Right lobe of liver (tissue), 4 donors: ENCODE data around the gene EVI5.

ENCODE experiments used
- POLR2A ChIP-seq: fragments of 450-650 bp; IDR thresholded peaks from one replicate; pipeline ENCODE4 v1.6.1; 2017; ENCODE audit warnings: antibody characterized with exemption, mild to moderate bottlenecking
- TF ChIP-seq, protein P1 (sequence below), 4 donors: fragments of 200-600 bp in 3 of 4; fragments of 450-650 bp in 1 of 4; IDR thresholded peaks; one replicate each; pipeline versions ENCODE4 v1.5.1 to v1.8.0; 2016 to 2022; ENCODE audit warnings: antibody characterized with exemption in 4 of 4, mild to moderate bottlenecking in 2 of 4
- donor health status: DM: no; HTN: no; CAD: no.
- donor health status: DM: no; HTN: no; CAD: no.
- donor health status: DM: no; HTN: yes; CAD: no.

DNA sequence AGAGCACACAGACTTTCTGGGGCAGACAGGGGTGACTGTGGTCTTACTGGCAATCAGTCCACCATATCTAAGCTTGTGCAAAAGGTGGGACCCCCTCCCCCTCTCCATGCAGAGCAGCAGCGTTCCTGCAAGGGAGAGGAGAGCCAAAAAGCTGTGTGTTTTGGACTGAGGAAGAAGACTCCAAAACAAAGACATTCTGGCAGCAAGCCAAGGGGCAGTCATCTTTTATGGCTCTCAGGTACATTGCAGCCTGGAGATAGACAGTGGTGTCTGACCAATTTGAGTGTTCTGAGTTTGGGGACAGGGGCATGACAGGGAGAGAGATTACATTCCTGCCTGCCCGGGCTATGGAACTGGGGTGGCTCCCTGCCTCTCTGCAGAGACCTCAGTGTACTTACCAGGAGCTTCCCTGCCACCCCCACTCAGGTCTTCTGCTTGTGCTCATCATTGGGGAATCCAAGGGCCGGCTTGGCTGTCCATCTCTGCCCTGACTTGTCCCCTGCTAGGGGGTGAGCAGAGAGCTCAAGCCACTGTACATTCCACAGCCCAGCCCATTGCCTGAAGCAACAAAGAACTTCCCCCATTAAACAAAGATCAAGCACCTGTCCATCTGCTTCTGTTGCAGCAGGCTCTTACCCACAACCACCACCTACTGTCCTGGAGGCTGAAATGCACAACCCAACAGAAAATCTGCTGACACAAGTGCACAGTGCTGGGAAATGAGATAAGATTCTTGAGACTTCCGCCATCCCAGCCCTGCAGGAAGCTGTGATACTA lies 131.1 kb downstream of the EVI5 start:
- TF ChIP-seq, protein P1, sequence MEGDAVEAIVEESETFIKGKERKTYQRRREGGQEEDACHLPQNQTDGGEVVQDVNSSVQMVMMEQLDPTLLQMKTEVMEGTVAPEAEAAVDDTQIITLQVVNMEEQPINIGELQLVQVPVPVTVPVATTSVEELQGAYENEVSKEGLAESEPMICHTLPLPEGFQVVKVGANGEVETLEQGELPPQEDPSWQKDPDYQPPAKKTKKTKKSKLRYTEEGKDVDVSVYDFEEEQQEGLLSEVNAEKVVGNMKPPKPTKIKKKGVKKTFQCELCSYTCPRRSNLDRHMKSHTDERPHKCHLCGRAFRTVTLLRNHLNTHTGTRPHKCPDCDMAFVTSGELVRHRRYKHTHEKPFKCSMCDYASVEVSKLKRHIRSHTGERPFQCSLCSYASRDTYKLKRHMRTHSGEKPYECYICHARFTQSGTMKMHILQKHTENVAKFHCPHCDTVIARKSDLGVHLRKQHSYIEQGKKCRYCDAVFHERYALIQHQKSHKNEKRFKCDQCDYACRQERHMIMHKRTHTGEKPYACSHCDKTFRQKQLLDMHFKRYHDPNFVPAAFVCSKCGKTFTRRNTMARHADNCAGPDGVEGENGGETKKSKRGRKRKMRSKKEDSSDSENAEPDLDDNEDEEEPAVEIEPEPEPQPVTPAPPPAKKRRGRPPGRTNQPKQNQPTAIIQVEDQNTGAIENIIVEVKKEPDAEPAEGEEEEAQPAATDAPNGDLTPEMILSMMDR (IDR thresholded peaks at IDR 0.05) = no peak
- TF ChIP-seq POLR2A = no peak
